ENCODE data around the gene KLHL29. TPM values are rescaled to one million over a fixed set of nuclear protein-coding genes. Genes with fewer than 3 reads are reported as not detected.

Gene KLHL29
- total RNA-seq, 5 donors from 2014 or later (not counting 1 experiment from before 2014, with no cell fraction given), result 1.8 to 6.6 (median 2.5) TPM

DNA sequence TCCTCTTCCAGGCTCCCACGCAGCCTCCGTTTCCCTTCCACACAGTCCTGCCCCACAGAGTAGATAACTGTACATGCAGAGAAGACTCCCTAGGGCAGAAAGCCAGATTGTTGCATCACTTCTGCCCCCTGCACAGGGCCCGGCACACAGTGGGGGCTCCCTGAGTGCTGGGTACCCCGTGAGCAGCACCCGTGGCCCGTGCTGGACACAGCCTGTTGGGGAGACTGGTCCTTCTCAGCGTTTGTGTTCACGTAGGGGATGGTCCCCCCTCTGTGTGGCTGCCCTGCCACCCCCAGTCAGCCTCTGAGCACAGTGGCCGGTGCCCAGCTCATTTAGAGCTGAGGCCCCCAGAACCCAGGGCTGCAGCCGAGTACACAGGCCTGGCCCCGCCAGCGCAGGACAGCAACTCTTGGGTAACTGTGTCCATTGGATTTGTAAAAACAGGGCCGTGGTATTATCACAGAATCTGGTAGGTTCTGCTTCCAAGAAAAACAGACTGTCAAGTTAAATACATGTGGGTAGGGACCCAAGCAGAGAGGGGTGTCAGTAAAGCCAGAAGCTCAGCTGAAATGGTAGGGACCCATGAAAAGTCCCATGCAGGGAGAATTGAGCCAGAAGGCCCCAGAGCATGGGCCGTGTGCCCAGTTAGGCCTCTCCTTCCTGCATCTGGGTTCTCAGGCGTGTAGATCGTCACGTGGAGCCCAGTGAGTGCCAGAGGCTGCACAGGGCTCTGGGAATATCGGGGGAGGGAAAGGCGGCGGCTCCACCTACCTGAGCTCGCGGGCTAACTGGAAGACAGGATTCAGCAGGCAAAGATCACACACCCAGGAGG lies 284.6 kb downstream of the KLHL29 start:
- Mint-ChIP-seq H3K27me3 (peaks cover 3 to 5% of the 10 kb centered on the region in 2 donors), H3K4me3 (no peak overlapping the region), H3K9me3 (no peaks in the 10 kb centered on the region), H3K4me1 (peaks cover 0 to 8% (median 0%) of the 10 kb centered on the region in 3 donors), H3K36me3 (no peaks in the 10 kb centered on the region), H3K27ac (no peak overlapping the region)
- DNase-seq (no peak), ATAC-seq (replicated peaks in 1 of 4) (no peak)
- peaks cover 0 to 23% of the 10 kb centered on the region in 2 experiments for H3K27me3 ChIP-seq (replicated peaks in 1 of 2; ENCODE audit: control insufficient read depth in 2 of 2, extremely low read depth in 1 of 2, insufficient read depth in 2 of 2, low read length in 1 of 2)
- 87% methylated on average over 22 of the region's 22 CpGs for WGBS (ENCODE audit: insufficient coverage)
- H3K36me3 ChIP-seq (ENCODE audit: control insufficient read depth in 2 of 2, extremely low read depth in 1 of 2, insufficient read depth in 1 of 2, low read length in 1 of 2), result no peaks in the 10 kb centered on the region
- no peak overlapping the region for H3K27ac ChIP-seq (ENCODE audit: low read length)
- no peak overlapping the region for H3K4me3 ChIP-seq (ENCODE audit: control insufficient read depth in 1 of 2, extremely low read depth in 1 of 2, low read length in 1 of 2)
- CTCF ChIA-PET, result no interaction called here
- POLR2A ChIA-PET, result no interaction called here
- H3K4me1 ChIP-seq (ENCODE audit: control insufficient read depth in 1 of 2, extremely low read depth in 1 of 2, insufficient read depth in 2 of 2, low read length in 2 of 2), result no peaks in the 10 kb centered on the region
- H3K9me3 ChIP-seq, result no peaks in the 10 kb centered on the region

DNA sequence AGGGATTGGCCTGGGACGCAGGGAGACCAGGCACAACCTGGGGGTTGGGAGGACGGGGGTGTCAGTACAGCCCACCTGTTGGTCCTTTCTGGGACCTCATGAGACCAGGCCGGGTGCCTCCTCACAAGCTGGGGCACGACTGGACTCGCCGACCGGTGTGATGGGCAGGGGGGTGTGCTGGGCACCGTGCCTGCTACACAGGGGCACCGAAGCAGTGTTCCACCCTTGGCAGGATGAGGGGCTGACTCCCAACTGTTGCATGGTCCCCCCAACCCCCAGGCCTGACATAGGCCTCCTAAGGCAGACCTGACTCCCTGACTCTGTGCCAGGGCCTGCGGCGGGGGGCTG lies 285.2 kb downstream of the KLHL29 start:
- Histone ChIP-seq H3K36me3 (ENCODE audit: control insufficient read depth in 2 of 2, extremely low read depth in 1 of 2, insufficient read depth in 1 of 2, low read length in 1 of 2) (no peaks in the 10 kb centered on the region), H3K9me3 (no peaks in the 10 kb centered on the region), H3K27ac (ENCODE audit: low read length) (no peak overlapping the region), H3K4me3 (ENCODE audit: control insufficient read depth in 1 of 2, extremely low read depth in 1 of 2, low read length in 1 of 2) (no peak overlapping the region), H3K4me1 (ENCODE audit: control insufficient read depth in 1 of 2, extremely low read depth in 1 of 2, insufficient read depth in 2 of 2, low read length in 2 of 2) (no peaks in the 10 kb centered on the region), H3K27me3 (replicated peaks in 1 of 2; ENCODE audit: control insufficient read depth in 2 of 2, extremely low read depth in 1 of 2, insufficient read depth in 2 of 2, low read length in 1 of 2) (peaks cover 0 to 27% of the 10 kb centered on the region in 2 experiments)
- ChIA-PET POLR2A (no interaction called here), CTCF (no interaction called here)
- Mint-ChIP-seq H3K36me3 (no peaks in the 10 kb centered on the region), H3K4me1 (peaks cover 0 to 8% (median 0%) of the 10 kb centered on the region in 3 donors), H3K27ac (no peak overlapping the region), H3K27me3 (peaks cover 0 to 5% of the 10 kb centered on the region in 2 donors), H3K9me3 (no peaks in the 10 kb centered on the region), H3K4me3 (no peak overlapping the region)
- DNase-seq (no peak), ATAC-seq (replicated peaks in 1 of 4) (no peak)
- 75% methylated on average over 8 of the region's 11 CpGs for WGBS (ENCODE audit: insufficient coverage)

DNA sequence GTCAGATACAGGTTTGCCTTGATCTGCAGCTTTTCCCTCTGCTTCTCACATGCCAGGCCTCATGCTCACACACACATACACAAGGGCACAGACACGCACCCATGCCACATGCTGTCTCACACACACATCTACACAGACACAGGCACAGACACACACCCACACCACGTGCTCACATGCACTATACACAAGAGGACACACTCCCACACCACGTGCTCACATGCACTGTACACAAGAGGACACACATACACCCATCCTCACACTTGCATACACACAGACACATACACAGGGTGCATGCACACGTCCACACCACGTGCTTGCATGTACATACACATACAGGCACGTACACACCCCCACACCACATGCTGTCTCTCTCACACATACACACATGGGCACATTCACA lies 288.1 kb downstream of the KLHL29 start:
- Mint-ChIP-seq H3K4me3 (no peak overlapping the region), H3K4me1 (peaks cover 0 to 8% (median 0%) of the 10 kb centered on the region in 3 donors), H3K36me3 (peaks cover 5% of the 10 kb centered on the region), H3K27me3 (peaks cover 1 to 5% of the 10 kb centered on the region in 2 donors), H3K27ac (no peak overlapping the region), H3K9me3 (peaks cover 0 to 7% (median 3%) of the 10 kb centered on the region in 3 donors)
- DNase-seq (no peak), ATAC-seq (replicated peaks in 1 of 4) (no peak)
- Histone ChIP-seq H3K27me3 (replicated peaks in 1 of 2; ENCODE audit: control insufficient read depth in 2 of 2, extremely low read depth in 1 of 2, insufficient read depth in 2 of 2, low read length in 1 of 2) (peaks cover 0 to 32% of the 10 kb centered on the region in 2 experiments), H3K9me3 (no peaks in the 10 kb centered on the region), H3K4me1 (ENCODE audit: control insufficient read depth in 1 of 2, extremely low read depth in 1 of 2, insufficient read depth in 2 of 2, low read length in 2 of 2) (no peaks in the 10 kb centered on the region), H3K4me3 (ENCODE audit: control insufficient read depth in 1 of 2, extremely low read depth in 1 of 2, low read length in 1 of 2) (no peak overlapping the region), H3K36me3 (ENCODE audit: control insufficient read depth in 2 of 2, extremely low read depth in 1 of 2, insufficient read depth in 1 of 2, low read length in 1 of 2) (no peaks in the 10 kb centered on the region), H3K27ac (ENCODE audit: low read length) (no peak overlapping the region)
- ChIA-PET CTCF (no interaction called here), POLR2A (no interaction called here)
- 59% methylated on average over 6 of the region's 6 CpGs for WGBS (ENCODE audit: insufficient coverage)

DNA sequence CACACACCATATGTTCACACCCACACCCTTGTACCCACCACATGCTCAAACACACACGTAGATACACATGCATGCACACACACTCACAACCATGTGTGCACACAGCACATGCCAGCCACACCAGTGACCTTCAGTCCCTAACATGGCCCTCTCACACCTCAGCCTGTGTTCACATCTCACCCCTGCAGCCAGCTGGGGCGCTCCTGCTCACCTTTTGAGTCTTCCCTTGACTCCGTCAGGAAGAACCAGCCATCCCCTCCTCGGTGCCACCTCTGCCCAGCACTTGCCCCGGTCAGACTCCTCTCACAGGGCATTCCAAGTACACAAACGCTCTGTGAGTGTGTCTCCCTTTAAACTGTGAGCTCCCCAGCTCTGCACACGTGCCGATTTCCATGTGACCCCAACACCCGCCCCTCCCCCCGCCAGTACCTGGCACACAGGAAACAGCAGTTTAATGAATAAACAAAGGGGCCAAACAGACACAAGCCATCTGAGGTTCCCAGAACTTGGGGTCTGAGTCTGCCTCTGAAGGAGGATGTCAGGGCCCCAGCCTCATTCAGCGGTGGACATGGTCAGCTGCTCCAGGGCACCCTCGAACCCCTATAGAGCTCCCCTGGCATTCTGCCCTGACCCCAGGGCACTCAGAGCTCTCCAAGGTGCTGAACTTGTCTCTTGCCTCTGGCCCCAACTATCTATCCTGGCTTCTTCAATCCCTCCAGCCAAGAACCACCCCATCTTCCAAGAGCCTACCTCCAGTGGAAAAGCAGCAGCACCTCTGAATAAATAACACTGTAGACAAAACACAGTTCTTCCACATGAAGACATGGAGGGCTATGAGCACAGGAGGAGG lies 289.1 kb downstream of the KLHL29 start:
- DNase-seq (peak in 1 of 35 experiments; percentile 11), ATAC-seq (replicated peaks in 1 of 4) (no peak)
- H3K36me3 ChIP-seq (ENCODE audit: control insufficient read depth in 2 of 2, extremely low read depth in 1 of 2, insufficient read depth in 1 of 2, low read length in 1 of 2), result no peaks in the 10 kb centered on the region
- no peak overlapping the region for H3K4me3 ChIP-seq (ENCODE audit: control insufficient read depth in 1 of 2, extremely low read depth in 1 of 2, low read length in 1 of 2)
- peaks cover 0 to 8% (median 0%) of the 10 kb centered on the region in 3 donors for H3K4me1 Mint-ChIP-seq
- H3K27me3 ChIP-seq (replicated peaks in 1 of 2; ENCODE audit: control insufficient read depth in 2 of 2, extremely low read depth in 1 of 2, insufficient read depth in 2 of 2, low read length in 1 of 2), result peaks cover 0 to 35% of the 10 kb centered on the region in 2 experiments
- whole genome bisulfite sequencing (ENCODE audit: insufficient coverage), result 71% methylated on average over 10 of the region's 12 CpGs
- H3K9me3 Mint-ChIP-seq, result peaks cover 0 to 10% (median 4%) of the 10 kb centered on the region in 3 donors
- no peaks in the 10 kb centered on the region for H3K4me1 ChIP-seq (ENCODE audit: control insufficient read depth in 1 of 2, extremely low read depth in 1 of 2, insufficient read depth in 2 of 2, low read length in 2 of 2)
- no peak overlapping the region for H3K27ac ChIP-seq (ENCODE audit: low read length)
- CTCF ChIA-PET, result no interaction called here
- H3K9me3 ChIP-seq, result no peaks in the 10 kb centered on the region
- H3K27me3 Mint-ChIP-seq, result peaks cover 1 to 5% of the 10 kb centered on the region in 2 donors
- H3K36me3 Mint-ChIP-seq, result peaks cover 5% of the 10 kb centered on the region
- no peak overlapping the region for H3K27ac Mint-ChIP-seq
- no peak overlapping the region for H3K4me3 Mint-ChIP-seq
- POLR2A ChIA-PET, result no interaction called here

DNA sequence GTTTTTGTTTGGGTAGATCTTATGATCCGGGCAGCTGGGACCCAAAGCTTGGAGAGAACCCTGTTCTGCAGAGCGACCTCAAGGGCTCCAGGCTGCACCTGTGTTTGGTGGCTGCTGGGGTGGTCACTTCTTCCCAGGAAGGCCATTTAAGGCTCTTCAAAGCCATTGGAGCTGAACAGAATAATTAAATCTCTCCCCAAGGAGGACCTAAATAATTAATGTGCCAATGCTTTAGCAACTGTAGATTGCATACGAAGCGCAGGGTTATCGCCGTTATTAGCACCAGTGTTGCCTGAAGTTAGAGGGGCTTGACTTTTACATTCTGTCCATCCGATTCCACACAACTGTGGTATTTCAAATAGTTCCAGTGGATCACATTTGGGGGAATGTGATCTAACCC lies 290.5 kb downstream of the KLHL29 start:
- H3K27me3 ChIP-seq (replicated peaks in 1 of 2; ENCODE audit: control insufficient read depth in 2 of 2, extremely low read depth in 1 of 2, insufficient read depth in 2 of 2, low read length in 1 of 2), result peaks cover 0 to 38% of the 10 kb centered on the region in 2 experiments
- no peak overlapping the region for H3K27ac Mint-ChIP-seq

DNA sequence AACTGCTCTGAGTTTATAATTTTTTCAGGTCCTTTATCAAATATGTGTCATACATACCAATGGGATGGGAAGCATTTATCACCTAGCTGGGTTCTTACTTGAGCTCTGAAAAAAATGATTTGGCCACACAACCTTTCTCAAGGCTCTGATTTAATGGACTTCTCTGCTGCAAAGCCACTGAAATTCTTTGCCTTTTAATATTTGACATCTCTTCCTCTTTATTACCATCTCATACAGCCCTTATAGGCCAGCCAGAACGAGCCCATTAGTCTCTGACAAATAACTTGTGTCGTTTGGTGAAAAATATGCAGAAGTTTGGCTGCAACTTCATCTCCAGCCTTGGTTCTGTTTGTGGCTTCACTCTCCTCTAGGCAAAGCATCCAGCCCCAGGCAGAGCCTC lies 292.9 kb downstream of the KLHL29 start:
- H3K27ac ChIP-seq (ENCODE audit: low read length), result no peak overlapping the region
- no peak overlapping the region for H3K27ac Mint-ChIP-seq
- CTCF ChIA-PET, result no interaction called here
- no peak overlapping the region for H3K4me3 ChIP-seq (ENCODE audit: control insufficient read depth in 1 of 2, extremely low read depth in 1 of 2, low read length in 1 of 2)
- peaks cover 0 to 8% (median 0%) of the 10 kb centered on the region in 3 donors for H3K4me1 Mint-ChIP-seq
- ATAC-seq (replicated peaks in 1 of 4) (no peak), DNase-seq (no peak)
- peaks cover 1 to 5% of the 10 kb centered on the region in 2 donors for H3K27me3 Mint-ChIP-seq
- no peak overlapping the region for H3K4me3 Mint-ChIP-seq
- H3K9me3 Mint-ChIP-seq, result peaks cover 0 to 10% (median 4%) of the 10 kb centered on the region in 3 donors
- WGBS (ENCODE audit: insufficient coverage), result 40% methylated on average over 1 of the region's 2 CpGs
- POLR2A ChIA-PET, result no interaction called here
- no peaks in the 10 kb centered on the region for H3K4me1 ChIP-seq (ENCODE audit: control insufficient read depth in 1 of 2, extremely low read depth in 1 of 2, insufficient read depth in 2 of 2, low read length in 2 of 2)
- H3K9me3 ChIP-seq, result no peaks in the 10 kb centered on the region
- peaks cover 0 to 36% of the 10 kb centered on the region in 2 experiments for H3K27me3 ChIP-seq (replicated peaks in 1 of 2; ENCODE audit: control insufficient read depth in 2 of 2, extremely low read depth in 1 of 2, insufficient read depth in 2 of 2, low read length in 1 of 2)
- peaks cover 5% of the 10 kb centered on the region for H3K36me3 Mint-ChIP-seq
- H3K36me3 ChIP-seq (ENCODE audit: control insufficient read depth in 2 of 2, extremely low read depth in 1 of 2, insufficient read depth in 1 of 2, low read length in 1 of 2), result no peaks in the 10 kb centered on the region

More for the DNA sequence above, 290.5 kb downstream of the KLHL29 start:
- no peak for DNase-seq
- Histone ChIP-seq H3K9me3 (no peaks in the 10 kb centered on the region), H3K4me1 (ENCODE audit: control insufficient read depth in 1 of 2, extremely low read depth in 1 of 2, insufficient read depth in 2 of 2, low read length in 2 of 2) (no peaks in the 10 kb centered on the region), H3K36me3 (ENCODE audit: control insufficient read depth in 2 of 2, extremely low read depth in 1 of 2, insufficient read depth in 1 of 2, low read length in 1 of 2) (no peaks in the 10 kb centered on the region), H3K27ac (ENCODE audit: low read length) (no peak overlapping the region), H3K4me3 (ENCODE audit: control insufficient read depth in 1 of 2, extremely low read depth in 1 of 2, low read length in 1 of 2) (no peak overlapping the region)
- peaks cover 5% of the 10 kb centered on the region for H3K36me3 Mint-ChIP-seq
- ChIA-PET POLR2A (no interaction called here), CTCF (no interaction called here)
- H3K4me1 Mint-ChIP-seq, result peaks cover 0 to 8% (median 0%) of the 10 kb centered on the region in 3 donors
- 92% methylated on average over 2 of the region's 7 CpGs for WGBS (ENCODE audit: insufficient coverage)
- H3K9me3 Mint-ChIP-seq, result peaks cover 0 to 10% (median 4%) of the 10 kb centered on the region in 3 donors
- H3K27me3 Mint-ChIP-seq, result peaks cover 1 to 5% of the 10 kb centered on the region in 2 donors
- no peak overlapping the region for H3K4me3 Mint-ChIP-seq
- ATAC-seq (replicated peaks in 1 of 4), result no peak
